ENCODE results near the gene CTNNBIP1.

DNA sequence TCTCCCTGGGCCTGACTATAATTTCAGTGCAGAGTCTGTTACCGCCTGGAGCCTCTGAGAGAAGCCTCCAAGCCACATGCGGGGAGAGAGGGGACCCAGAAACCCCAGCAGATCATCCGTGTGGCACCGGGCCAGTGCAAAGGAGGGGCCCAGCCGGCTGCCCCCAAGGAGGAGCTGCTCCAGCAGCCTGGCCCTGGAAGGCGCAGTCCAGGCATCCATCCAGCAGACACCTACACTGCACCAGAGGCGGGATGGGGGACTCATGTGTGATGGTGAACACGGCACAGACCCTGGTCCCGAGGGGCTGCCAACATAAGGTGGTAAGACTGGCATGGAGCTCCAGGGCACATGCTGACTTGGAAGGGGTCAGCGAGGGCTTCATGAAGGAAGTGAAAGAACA, 46.7 kb downstream of the CTNNBIP1 start:
- no peak for TF ChIP-seq CTCF (IDR thresholded peaks at IDR 0.05)
- TF ChIP-seq POLR2A (IDR thresholded peaks at IDR 0.05): no peak
